Stimulated activated CD8-positive, alpha-beta memory T cell treated with anti-CD3 and anti-CD28 coated beads, Interleukin-4, amount 100 ng/mL, for 48 hours (primary cell): Measurements from ENCODE around the gene YBX1.
"Not testable (repeated sequence)": the region's sequence is repeated elsewhere in the genome, so short reads cannot be mapped to it uniquely, and the experiment has no call there.

ENCODE experiments used
- DNase-seq: peaks from one replicate; pipeline ENCODE4 v3.0.0-alpha.2; 2020

Gene YBX1

GRCh38 chr1:42690477-42691156, 8.4 kb downstream of the YBX1 start:
- no peak for DNase-seq

GRCh38 chr1:42691157-42691498, 8.9 kb downstream of the YBX1 start:
- DNase-seq: no peak

DNA sequence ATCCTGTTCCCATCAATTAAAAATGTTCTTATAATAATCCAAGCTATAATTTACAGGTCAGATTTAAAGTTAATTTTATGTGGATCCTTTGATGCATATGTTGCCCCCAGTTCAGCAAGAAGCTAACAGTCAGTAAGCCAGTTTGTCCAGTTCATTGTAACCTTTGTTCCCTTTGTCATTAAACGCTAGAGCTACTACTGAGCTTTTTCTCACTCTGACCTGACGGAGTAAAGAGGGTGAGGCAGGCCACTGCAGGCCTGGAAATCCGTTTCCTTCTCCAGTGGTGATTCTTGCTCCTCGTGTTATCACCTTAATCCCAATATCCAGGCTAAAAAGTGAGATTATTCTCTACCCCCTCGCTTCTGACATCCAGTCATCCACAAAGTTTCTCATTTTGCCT, 10.2 kb downstream of the YBX1 start:
- no peak for DNase-seq

DNA sequence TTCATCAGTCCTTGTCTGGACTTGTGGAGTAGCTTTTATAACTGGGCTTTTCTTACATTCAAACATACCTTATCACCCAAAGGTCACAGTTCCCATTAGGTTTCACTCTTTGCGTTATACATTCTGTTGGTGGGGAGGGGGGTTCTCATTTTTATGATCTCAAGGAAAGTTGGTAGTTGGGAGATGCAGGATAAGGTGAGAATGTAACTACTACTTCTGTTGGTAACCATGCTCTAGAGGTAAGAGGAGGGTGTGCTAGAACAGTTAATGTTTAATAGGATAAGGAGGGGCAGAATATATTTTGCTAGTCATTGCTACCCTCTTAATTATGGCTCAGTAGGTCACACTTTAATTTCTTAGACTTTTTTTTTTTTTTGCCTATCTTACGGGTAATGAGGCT, 10.7 kb downstream of the YBX1 start:
- no peak for DNase-seq

DNA sequence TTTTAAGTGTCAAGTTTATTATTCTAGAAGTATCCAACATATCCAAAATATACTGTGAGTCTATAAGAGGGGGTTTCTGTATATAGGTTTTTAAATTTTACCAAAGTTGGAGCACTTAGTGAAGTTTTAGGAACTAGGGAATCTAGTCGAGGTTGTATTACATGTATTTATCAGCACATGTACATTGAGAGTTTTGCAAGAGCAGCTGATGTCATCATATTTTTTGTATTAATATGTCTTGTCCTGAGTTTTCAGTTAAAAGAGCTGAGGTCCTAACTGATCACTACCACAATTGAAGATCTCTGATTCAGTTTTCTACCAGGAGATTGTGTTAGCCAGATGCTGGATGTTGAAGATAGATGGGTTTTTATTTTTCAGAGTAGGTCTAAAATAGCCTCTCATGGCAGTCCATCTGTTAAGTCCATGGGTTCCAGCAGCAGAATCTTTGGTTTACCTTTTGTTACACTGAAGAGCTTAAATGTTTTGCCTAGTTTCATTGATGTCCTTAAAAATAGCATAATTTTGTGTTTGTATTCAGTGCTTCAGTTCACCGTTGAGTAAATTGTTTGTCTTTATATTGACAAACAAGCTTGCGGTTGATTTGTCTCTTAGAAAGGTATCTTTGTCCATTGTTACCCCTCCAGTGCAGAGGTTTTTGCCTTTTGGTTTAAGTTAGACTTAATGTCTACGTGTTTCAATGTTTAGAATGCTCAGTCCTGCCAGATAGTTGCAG, 16.0 kb downstream of the YBX1 start:
- DNase-seq: no peak

GRCh38 chr1:42700006-42700405, 17.8 kb downstream of the YBX1 start:
- no peak for DNase-seq

DNA sequence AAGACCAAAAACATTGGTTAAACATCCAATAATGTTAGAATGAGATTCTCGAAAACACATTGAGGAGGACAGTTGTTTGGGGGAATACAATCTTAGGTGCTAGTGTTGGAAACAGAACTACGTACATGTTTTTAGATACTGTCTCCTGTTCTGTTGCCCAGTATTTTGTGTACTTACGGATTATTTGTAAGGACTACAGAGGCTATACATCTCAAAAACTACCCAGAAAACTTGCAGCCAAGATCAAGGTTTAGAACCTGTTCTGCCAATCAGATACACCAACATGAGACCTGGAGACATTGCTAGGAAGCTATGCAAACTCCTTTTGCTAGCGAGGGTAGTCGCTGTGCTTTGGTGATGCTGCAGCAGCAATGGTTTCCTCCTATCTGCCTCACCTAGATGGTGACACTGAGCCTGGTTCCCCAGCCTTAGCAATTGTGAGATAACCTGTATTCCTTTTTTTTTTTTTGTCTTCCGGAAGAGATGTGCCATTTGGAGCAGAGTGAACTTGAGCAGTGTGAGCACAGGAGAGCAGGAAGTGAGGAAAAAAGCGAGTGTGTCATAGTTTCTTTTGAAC, 21.8 kb downstream of the YBX1 start:
- DNase-seq: no peak

GRCh38 chr1:42712808-42713207, 30.6 kb downstream of the YBX1 start:
- DNase-seq: not testable (repeated sequence)

GRCh38 chr1:42713293-42713692, 31.1 kb downstream of the YBX1 start:
- DNase-seq: no peak

DNA sequence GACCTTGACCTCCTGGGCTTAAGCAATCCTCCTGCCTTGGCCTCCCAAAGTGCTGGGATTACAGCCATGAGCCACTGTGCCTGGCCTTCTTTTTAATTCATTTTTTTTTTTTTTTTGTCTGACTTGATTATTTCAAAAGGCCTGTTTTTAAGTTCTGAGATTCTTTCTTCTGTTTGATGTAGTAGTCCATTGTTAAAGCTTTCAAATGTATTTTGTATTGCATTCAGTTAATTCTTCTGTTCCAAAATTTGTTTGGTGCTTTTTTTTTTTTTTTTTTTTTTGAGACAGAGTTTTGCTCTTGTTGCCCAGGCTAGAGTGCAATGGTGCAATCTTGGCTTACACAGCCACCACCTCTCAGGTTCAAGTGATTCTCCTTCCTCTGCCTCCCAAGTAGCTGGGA, 32.2 kb downstream of the YBX1 start:
- DNase-seq: not testable (repeated sequence)

DNA sequence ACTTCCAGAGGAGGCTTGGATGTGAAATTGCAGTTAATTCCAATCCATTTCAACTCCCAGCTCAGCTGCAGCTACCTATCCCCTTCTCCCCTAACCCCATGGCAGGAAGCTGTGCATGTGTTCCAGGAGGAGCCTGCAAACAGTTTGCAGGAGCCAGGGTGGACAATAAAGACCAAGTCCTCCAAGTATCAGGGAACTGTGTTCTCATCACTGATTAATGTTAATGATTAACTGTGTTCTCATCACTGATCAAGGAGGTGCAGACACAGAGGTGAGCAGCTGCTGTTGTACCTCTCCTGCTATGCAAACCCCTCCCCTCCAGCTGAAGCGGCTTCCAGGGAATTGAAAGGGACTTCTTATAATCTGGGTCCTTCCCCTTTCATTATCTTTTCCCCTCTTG, 38.6 kb downstream of the YBX1 start:
- no peak for DNase-seq

DNA sequence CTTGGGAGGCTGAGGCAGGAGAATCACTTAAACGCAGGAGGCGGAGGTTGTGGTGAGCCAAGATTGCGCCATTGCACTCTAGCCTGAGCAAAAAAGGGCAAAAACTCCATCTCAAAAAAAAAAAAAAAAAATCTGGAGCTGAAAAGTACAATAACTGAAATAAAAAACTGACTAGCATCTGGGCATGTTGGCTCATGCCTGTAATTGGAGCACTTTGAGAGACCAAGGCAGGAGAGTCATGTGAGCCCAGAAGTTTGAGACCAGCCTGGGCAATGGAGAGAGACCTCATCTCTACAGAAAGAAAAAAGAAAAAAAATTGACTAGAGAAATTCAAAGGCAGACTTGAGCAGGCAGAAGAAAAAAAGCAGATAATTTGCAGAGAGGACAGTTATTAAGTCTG, 39.7 kb downstream of the YBX1 start:
- DNase-seq: no peak

DNA sequence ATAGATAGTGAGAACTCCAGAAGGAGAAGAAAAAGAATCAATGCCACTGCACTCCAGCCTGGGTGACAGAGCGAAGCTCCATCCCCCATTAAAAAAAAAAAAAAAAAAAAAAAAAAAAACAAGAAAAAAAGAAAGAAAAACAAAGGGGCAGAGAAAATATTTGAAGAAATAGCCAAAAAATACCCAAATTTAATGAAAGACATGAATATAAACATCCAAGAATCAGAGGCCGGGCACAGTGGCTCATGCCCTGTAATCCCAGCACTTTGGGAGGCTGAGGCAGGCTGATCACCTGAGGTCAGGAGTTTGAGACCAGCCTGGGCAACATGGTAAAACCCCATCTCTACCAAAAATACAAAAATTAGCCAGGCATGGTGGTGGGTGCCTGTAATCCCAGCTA, 40.2 kb downstream of the YBX1 start:
- DNase-seq: not testable (repeated sequence)

GRCh38 chr1:42723511-42723910, 41.3 kb downstream of the YBX1 start:
- peak; percentile 24 for DNase-seq

GRCh38 chr1:42725820-42726219, 43.6 kb downstream of the YBX1 start:
- peak; percentile 8 for DNase-seq

- peak; percentile 22 for DNase-seq
Observed at GRCh38 chr1:42730002-42730401, 47.8 kb downstream of the YBX1 start.

GRCh38 chr1:42730988-42731387, 48.8 kb downstream of the YBX1 start:
- peak; percentile 76 for DNase-seq

DNA sequence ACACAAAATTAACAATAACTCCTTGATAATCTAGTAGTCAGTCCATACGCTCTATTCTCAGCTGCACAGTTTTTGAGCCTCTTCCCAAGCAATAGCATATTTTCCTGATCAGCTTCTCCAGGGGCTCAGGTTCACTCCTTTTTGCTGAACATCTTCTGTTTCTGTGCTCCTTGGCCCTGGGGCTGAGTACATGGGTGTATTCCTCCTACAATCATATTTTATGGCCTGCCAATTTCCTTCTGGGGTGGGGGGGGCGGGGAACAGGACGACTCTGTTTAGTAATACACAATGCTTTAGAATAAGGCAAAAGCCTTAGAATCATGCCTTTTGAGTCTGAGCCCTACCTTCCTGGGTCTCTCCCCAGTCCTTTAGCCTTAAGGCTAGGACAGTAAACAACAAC, 49.4 kb downstream of the YBX1 start:
- DNase-seq: peak; percentile 4

DNA sequence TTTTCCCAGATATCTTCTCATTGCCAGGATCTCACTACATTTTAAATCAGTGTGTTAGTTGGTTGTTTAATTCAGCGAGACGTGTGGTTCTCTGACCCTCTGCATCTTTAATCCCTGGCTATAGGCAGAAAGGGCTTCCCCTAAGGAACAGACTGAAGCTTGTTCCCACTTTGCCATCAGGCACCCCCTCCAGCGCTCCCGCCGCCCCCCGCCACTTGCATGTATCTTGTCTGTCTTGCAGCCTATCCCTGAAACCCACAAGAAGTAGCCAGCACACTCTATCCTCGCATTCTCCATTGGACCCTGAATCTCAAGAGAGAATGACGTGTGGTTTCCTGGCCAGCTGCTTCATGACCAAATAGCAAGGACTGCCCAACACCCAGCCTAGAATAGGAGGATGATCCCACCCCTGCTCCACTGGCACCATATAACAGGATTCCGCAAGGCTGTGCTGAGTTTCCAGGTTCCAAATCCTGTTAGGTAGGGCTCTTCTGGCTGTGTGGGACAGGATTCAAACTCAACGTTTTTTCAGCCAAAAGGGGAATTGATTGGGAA, 50.0 kb downstream of the YBX1 start:
- DNase-seq: peak; percentile 12

- peak; percentile 14 for DNase-seq
Observed at GRCh38 chr1:42733415-42734200, 51.4 kb downstream of the YBX1 start.

- peak; percentile 6 for DNase-seq
Observed at GRCh38 chr1:42734201-42735035, 52.2 kb downstream of the YBX1 start.

GRCh38 chr1:42735056-42735455, 52.8 kb downstream of the YBX1 start:
- DNase-seq: peak; percentile 5
